T-helper 1 cell (primary cell): ENCODE results near the gene SLC4A9.
A peak's percentile ranks its signal among the peaks of the same experiment; 100 is the strongest.
"Not testable (repeated sequence)": the region's sequence is repeated elsewhere in the genome, so short reads cannot be mapped to it uniquely, and the experiment has no call there.

Experiments
- DNase-seq, 5 donors: peaks; one replicate each; pipeline ENCODE4 v3.0.0-alpha.2; 2012 to 2020

The SLC4A9 gene

GRCh38 chr5:140338336-140338735 is 21.7 kb upstream of the SLC4A9 start:
- no peak for DNase-seq

DNA sequence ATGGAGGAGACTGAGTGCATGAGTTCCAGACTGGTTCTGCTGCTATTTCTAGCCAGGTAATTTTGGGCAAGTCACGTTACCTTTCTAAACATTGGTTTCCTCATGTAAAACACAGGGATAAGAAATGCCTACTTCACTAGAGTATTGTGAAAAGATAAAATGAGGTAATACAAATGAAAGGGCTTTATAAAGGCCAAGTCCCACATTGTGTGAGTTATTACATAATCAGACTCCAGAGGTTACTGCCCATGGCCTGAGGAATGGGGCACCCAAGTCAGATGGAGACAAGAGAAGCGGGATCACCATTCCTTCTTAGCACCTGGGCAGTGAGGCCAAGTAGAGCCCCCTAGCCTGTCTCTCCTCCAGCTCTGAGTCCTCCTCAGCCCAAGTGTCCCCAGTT is 21.1 kb upstream of the SLC4A9 start:
- no peak for DNase-seq

DNA sequence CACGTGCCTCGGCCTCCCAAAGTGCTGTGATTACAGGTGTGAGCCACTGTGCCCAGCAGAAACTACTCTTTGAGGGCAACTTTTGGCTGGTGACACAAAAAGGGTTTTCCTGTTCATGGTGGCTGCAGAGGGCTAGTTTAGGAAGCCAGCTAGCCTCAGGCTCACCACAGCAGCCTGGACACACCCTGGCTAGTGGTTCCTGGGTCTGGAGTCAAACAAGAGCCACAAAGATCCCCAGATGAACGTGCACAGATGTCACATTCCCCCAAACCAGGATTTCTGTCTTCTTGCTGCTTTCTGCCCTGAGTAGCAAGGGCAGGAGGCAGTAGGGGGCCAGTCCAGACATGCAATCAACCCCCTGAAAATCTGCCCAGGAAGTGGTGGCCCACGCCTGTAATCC is 20.4 kb upstream of the SLC4A9 start:
- DNase-seq = peak in 1 of 5 donors; percentile 19

DNA sequence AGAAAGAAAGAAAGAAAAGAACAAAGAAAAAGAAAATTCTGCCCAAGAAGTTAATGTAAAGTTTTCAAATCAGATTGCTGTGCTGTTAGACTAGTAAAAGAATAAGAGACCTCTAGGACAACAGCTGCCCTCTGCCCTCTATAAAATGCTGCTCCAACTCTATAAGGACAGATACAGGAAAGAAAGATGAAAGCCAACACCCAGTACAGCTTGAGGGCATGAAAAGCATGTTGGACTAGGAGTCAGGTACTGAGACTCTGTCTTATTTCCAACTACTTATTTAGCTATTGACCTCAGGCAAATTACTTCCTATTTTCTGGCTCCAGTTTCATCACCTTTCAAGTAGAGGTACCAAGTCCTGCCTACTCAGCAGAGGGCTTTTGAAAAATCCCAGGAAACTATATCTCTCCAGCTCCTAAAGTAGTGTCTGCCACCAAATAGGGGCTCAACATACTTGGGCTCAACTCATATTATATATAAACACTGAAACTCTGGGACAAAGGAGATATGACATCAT is 19.3 kb upstream of the SLC4A9 start:
- peak in 1 of 5 donors; percentile 23 for DNase-seq

GRCh38 chr5:140341591-140341990 is 18.4 kb upstream of the SLC4A9 start:
- DNase-seq = peak in 1 of 5 donors; percentile 26

DNA sequence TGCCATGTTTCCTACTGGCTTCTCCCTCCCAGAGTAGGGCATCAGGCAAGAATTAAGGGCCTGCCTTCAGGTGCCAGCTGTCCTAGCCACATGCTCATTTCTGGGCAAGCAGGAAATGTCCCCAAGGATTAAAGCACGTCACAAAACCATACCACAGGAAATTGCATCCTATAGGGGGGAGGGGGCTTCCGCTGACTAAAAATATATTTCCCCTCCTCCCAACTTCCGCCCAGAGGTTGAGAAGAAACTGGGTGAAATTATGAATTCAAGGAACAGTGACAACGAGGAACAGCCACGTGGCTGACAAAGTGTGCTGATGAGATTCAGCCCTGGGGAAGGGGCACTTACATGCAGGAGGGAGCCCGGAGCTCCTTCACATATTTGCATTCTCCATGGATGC is 17.7 kb upstream of the SLC4A9 start:
- peak in 1 of 5 donors; percentile 94 for DNase-seq

GRCh38 chr5:140342896-140343295 is 17.1 kb upstream of the SLC4A9 start:
- peak in 1 of 5 donors; percentile 46 for DNase-seq

GRCh38 chr5:140343849-140344248 is 16.1 kb upstream of the SLC4A9 start:
- DNase-seq = not testable (repeated sequence)

DNA sequence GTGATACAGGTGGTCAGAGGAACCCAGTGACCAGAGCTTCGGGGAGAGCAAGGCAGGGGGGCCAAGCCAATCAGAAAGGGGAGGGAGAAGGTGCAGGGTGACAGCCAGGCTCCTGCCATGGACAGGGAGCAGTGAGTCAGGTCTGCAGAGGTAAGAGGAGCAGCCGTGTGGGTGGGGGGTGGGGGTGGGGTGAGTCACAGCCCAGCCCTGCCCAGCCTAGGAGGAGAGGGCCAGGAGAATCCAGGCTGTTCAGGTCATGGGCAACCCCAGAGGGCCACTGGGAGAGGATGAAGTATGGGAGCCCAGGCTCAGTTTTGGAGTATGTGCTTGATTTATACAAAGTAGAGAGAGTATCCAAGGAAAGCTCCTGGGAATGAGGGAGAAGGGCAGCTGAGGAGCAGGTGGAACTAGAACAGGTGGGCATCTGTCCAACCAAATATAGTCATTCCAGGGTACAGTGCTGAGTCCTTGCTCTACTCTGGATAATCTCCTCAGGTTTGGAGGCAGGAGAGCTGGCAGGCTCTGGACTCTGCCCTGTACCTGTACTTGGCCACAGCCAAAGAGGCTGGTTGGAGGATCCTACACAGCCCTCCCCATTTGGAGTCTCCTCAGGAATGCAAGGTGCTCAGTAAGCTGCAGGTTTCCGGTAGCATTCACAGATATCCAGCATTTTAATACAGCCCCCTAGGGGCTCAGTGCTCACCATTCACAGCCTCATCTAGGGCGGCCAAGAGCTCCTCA is 15.1 kb upstream of the SLC4A9 start:
- peak in 1 of 5 donors; percentile 63 for DNase-seq

- DNase-seq = no peak
These were observed 14.1 kb upstream of the SLC4A9 start for GRCh38 chr5:140345919-140346347.

DNA sequence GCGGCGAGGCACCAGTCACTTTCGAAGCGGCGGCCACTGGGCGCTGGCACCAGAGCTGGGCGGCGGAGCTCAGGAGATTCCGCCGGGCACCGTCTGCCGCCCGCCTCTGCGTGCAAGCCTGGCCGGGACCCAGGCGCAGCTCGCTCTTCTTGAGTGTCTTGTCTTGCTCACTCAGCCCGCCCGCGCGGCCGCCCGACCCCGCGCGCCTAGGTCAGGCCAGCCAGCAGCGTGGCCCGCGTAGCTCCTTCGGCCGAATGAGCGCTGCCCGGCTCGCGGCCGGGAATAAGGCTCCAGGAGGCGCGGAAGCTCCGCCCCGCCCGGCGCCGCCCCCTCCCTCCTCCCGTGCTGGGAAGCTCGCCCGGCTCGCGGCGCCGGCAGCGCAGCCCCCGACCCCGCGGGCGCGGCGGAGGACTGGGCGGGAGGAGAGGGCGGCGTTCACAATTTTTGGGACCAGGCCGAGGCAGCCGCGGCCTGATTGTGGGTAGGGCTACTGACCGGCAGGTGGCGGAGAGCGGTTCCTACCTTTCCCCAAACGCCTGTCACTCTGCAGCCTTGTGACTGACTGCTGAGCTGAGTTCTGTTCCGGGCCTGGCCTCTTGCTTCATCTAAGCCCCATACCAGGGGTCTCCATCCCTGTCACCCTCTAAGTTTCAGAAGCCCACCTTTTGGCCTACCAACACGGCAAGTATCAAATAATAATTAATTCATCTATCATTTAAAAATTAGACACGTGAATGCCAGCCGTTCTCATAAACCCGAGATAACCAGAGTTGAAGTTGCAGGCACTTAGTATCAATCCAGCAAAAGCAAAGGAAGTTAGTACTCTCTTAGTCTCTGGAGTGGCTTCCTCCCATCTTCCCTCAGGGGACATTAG is 13.4 kb upstream of the SLC4A9 start, which contains the start of gene HBEGF:
Gene HBEGF, minus strand, starts transcription at position 256 of the 874 bp plus-strand sequence. CDS start 275 bp downstream, outside the sequence.
- DNase-seq = peak; percentile 28 to 73 (median 49)

- no peak for DNase-seq
These were observed 12.6 kb upstream of the SLC4A9 start for GRCh38 chr5:140347360-140347759.

DNA sequence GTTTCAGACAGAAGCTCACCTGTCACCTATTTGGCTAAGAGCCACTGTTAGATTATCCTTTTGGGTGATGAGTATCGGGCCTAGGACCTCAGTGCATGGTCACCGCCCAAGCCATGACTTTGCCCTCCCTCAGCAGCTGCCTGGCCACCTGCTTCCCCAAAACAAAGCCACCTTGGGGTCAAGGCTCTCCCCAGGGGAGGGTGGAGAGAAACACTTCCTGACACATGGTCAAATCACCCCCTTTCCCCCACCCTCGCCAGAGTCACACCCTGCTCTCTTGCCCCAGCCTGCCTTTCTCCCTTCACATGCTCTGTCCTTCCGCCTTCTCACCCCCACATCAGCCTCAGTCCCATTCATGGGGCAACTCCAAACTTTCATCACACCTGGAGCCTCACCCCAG is 11.9 kb upstream of the SLC4A9 start:
- DNase-seq = no peak

- no peak for DNase-seq
These were observed 10.8 kb upstream of the SLC4A9 start for GRCh38 chr5:140349244-140349643.

DNA sequence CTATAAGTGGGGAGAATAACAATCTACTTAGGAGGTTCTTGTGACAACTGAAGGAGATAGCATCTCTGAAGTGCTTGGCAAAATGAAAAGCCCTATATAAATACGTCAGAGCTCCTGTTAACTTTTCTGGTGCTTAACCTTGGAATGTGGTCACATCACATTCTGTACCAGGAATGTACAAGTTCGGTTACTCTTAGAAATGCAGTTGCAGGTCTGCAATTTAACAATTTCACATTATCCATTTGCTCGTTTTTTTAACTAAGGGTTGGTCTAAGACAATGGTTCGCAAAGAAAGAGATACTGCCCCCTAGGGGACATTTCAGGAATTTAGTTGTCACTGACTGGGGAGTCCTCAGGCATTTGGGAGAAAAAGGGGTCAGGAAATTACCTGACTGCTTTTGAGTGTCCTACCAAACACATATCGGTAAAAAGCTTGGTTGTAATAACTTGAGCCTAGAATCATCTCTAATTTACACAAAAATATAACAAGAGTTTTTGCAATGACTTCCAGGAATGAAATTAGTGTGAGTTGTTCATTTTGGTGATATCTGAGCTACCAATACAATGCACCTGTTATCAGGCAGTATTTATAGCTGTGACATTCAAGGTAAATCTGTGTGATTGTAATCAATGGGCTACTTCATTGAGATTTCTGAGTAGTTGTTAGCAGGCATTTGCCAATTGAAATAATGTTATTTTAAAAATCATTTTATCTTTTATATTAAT is 8.2 kb upstream of the SLC4A9 start:
- DNase-seq = peak in 4 of 5 donors; percentile 24 to 74 (median 58)

GRCh38 chr5:140355546-140355945 is 4.4 kb upstream of the SLC4A9 start:
- no peak for DNase-seq

DNA sequence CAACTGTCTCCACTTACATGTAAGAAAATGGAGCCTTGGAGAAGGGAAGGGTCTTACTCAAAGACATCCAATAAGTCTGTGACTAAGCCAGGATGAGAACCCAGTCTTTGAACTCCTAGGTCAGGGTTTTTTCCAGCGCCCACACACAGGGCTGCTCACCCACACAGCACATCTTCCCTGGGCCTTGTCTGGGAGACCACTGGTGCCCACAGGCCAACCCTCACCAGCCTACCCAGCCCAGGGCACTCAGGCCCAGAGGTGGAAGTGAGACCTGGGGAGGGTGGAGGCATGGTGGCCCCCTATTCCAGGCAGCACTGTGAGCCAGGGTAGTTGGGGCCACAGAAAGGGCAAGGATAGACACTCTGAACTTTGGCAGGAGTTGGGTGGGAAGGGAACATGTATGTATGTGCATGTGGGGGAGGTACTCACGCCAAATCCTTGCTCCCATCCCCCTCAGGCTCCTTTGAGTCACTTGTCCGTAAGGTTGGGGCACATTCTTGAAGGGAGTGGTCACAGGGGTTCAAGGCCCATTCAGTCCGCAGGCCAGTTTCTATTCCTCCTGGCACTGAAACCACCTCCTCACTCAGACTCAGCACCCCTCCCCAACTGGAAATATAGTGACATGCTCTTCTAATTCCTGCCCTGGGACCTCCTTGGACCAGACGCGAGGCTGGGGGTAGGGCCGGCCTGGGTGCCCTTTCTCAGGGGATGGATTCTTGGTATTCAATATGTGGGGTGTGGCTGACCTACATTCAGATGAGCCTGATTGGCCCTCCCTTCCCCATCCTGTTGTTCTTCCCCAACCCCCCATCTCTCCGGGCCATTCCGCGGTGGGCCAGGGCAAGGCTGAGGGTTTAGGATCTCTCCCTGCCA is 2.9 kb upstream of the SLC4A9 start:
- DNase-seq = no peak

GRCh38 chr5:140357726-140358093 is 2.3 kb upstream of the SLC4A9 start:
- DNase-seq = peak; percentile 39 to 81 (median 61)

- DNase-seq = no peak
These were observed 1.2 kb upstream of the SLC4A9 start for GRCh38 chr5:140358738-140359310.

- no peak for DNase-seq
These were observed 886 bp downstream of the SLC4A9 start for GRCh38 chr5:140360681-140361479.
